GM19193 (cell line): ENCODE measurements around the gene BEND7.

Experiments used
- POLR2A ChIP-seq: IDR thresholded peaks from 4 replicates; pipeline ENCODE4 v1.6.1; 2011; ENCODE audit not compliant: insufficient read depth, insufficient read length; ENCODE audit errors: extremely low read depth

BEND7 gene

GRCh38 chr10:13457958-13458686 lies 70.7 kb downstream of the BEND7 start:
- TF ChIP-seq POLR2A = no peak

DNA sequence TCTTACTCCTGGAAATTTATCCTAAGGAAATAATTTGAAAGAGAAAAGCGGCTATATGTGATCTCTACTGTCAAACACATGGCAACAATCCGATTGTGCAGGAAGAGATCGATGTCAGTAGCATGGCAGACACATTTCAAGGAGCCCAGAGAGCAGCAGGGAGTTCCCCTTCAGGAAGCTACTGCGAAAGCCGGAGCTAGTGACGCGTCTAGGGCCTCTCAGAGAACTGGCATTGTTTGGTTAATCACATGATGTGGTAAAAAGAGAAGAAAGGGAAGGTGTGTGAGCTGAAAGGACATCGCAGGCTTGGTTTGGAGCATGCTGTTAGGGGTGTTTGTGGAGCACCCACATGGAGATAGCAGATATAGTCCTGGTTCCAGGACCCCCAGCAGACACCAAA lies 74.9 kb downstream of the BEND7 start:
- no peak for TF ChIP-seq POLR2A

DNA sequence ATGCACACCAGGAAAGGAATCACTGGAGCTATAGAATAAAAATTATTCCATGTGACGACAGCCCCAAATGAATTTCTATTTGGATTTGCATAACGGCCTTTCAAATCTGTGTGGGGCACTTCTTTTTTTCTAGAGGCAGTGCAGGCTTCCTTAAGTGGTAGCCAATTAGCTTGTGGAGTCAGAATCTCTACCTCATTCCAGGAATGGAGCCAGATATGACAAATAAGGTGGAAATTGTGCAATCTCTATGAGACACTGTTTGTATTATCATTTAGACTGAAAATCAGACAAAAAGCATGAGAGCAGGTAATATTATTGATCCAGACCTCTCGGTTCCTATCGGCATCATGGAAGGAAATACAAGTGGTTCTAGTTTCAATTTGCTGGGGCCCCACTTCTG lies 78.7 kb downstream of the BEND7 start:
- TF ChIP-seq POLR2A = no peak

- TF ChIP-seq POLR2A = no peak
Measured at GRCh38 chr10:13449296-13449695, 79.5 kb downstream of the BEND7 start.

- no peak for TF ChIP-seq POLR2A
Measured at GRCh38 chr10:13448216-13448615, 80.6 kb downstream of the BEND7 start.

DNA sequence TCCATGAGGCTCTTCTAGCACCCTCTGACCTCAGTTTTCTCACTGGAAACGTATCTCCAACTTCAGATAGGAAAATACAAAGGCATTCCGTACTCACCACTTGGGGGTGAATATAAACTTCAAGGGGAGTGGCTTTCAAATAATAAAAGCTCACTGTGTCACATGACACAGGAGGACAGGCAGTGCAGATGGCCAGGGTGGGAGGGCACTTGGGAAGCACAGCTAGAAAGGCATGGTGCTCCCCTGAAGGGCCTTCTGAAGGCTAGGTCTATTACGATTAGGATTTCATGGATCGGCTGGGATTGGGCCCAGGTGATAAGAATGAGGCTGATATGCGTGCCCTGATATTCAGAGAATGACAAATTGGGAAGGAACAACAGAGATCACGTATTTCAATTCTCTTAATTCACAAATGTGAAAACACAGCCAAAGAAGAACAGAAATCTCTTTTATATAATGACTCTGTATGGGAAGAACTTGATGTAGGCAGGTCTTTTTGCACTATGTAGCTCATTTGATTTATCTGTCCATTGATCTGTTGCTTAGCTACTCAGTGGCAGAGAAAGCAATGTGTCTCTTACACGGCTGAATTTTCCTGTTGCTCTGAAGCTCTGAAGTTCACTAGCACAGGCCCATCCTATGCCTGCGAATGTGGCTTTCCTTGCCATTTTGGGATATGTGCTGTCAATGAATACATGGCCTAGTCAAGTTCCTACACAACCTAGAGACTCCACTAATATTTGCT lies 83.0 kb downstream of the BEND7 start:
- TF ChIP-seq POLR2A = no peak

- TF ChIP-seq POLR2A = no peak
Measured at GRCh38 chr10:13441476-13441875, 87.3 kb downstream of the BEND7 start.

DNA sequence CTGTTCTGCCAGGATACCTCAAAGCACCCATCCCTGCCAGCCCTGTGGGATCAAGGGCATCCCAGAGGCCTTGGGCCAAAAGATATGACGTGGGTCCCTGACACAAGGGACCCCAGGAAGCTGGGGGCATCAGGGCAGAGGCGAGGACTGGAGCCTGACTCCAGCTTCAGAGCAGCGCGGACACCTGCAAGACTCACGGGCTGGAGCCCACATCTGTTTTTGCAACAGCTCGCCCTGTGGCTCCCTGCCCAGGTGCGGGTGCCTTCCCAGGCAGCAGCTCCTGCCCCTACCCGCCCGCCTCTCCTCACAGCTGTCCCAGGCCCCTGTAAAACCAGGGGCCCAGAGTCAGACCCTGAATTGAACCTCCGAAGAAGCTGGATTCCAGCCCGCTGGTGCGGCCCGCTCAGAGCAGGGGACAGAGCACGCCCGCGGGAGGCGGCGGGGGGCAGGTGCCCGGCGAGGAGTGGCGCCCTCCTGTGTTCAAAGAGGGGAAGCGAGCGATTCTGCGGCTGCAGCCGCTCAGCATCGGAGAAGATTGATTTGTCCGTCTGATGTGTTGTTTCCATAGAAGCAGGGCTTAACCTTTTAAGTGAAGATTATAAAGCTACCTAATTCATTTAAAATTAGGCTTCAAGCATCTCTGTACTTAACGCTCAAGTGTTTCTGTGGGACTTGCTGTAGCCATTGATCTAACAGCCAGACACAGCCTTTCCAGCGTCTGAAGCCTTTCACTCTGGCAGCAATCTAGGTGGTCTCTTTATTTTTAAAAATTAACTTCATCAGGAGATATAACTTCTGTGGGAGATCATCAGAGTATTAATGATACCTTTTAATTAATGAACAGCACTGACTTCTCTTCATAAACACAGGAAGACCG lies 88.4 kb downstream of the BEND7 start:
- no peak for TF ChIP-seq POLR2A

DNA sequence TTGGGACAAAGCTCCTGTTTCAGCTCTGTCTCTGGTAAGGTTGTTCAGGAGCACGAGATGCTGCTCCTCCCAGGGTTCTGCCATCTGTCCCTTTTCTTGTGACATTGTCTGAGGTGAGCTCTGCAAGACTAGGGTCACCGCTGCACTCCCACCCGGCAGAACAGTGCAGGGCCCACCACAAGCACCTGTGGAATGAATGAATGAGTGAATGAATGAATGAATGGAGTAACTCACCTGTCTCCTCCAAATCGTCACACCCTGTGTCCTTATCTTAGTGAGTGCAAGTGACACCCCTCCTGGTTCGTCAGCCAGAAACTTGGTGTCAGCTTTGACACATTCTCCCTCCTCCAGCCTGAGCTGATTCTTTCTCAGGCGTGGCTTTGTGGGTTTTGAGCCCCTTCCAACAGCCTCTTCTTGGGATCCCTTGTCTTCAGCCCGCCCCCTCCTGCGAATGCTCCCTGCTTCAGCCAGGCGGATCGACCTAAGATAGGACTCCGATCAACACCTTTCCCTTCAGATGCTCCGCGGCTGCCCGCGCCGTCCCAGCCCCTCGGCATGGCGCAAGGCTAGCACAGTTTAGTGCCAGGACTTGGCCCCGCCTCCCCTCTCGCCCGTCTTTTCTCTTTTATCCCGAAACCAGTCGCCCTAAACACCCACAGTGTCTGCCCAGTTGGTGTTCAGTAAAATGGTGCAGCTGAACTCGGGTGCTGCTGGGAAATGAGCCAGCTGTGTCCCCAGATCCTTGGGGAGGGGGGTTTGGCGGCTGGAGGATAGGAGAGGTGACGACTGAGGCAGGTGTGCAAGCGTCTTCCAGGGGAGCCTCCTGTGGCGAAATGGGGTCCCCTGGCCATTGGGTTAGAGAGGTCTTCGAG lies 89.3 kb downstream of the BEND7 start:
- TF ChIP-seq POLR2A = no peak

DNA sequence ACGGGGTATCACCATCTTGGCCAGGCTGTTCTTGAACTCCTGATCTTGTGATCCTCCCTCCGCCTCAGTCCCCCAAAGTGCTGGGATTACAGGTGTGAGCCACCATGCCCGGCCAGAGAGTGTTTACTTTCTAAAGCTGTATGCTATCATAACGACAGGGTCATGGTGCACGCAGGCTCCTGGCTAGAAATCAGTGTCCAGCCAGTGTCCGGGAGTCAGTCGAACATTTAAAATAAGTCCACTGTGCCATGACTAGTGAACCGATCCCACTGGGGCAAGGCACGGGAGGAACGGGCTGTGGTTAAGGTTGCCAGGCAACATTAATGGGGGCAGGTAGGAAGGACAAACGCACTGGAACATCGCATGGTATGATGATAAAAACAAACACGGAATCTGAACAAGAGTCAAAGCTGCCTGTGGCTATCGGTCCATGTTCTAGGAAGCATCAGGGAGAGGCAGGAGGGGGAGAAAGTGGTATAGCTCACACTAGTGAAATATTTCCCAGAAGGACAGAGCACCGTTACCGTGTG lies 91.7 kb downstream of the BEND7 start:
- TF ChIP-seq POLR2A = no peak

DNA sequence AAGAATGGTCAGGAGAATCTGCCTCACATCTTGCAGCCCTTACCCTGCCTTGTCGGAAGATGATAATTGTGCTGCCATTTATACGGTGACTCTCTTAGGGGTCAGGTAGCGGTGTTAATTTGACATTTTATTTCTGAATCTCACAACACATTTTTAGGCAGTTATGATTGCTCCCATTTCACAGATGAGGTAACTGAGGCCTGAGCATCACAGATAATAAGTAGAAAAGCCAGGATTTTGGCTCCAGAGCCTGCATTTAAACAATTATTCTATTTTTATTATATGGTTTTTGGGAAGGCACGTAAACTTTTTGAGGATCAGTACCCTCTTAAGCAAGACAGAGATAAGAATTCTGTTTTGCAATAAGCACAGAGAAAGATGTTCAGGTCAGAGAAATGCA lies 103.4 kb downstream of the BEND7 start:
- TF ChIP-seq POLR2A = no peak

DNA sequence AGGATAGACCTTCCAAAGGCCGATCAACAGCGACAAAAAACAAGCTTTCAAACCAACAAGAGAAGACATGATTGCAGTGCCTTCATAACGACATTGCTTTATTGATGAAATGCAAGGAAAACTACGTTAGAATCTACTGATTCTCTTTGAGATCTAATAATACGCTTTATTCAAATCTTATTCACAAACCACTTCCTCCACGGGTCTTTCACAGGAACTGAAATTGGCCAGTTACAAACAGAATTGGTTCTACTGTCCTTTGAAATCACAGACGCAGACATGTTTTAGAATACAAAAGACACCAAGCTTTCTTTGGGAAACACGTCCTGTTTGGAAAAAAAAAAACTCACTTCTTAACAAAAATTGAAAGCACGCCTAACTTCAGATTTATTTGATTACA lies 106.0 kb downstream of the BEND7 start:
- no peak for TF ChIP-seq POLR2A

GRCh38 chr10:13421382-13421917 lies 107.4 kb downstream of the BEND7 start:
- no peak for TF ChIP-seq POLR2A
